ENCODE measurements around the gene FARSA.
A peak's percentile ranks its signal among the peaks of the same experiment; 100 is the strongest.
"Not testable (repeated sequence)": the region's sequence is repeated elsewhere in the genome, so short reads cannot be mapped to it uniquely, and the experiment has no call there.

FARSA gene

DNA sequence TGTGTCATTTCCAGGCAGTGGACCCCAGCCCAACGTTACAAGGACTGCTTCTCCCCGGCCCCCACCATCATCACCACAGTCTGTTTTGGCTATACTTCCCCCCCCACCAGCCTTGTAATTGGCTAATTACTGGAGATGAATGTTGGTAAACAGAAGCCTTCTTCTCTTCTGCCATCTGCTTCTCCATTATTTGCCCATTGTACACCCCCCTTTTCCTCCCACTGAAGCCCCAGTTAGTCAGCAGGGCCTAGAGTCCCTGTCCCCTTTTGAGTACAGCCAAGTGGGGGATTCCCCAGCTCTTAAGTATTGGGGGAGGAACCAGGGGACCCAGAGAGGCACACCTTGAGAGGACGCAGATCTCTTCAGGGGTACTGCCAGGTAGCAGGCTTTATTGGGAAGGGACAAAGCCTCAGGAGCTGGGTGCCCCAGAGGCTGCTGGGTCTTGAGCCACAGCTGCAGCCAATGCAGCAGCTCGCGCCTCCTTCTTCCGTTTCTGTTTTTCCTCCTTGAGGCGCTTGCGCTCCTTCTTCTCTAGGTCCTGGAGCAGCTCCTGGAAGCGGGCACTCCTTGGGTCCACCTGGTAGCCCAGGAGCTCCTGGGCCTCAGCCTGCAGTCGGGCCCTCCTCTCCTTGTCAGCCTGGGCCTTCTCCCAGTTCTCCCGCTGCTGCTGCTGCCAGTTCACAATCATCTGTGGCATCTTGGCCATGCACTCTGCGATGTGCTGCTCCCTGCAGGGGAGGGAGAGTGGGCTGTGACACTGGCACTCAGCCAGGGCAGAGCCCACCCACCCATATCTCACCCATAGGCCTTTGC is 20.5 kb upstream of the FARSA start:
- DNase-seq = peak; percentile 78 to 81

DNA sequence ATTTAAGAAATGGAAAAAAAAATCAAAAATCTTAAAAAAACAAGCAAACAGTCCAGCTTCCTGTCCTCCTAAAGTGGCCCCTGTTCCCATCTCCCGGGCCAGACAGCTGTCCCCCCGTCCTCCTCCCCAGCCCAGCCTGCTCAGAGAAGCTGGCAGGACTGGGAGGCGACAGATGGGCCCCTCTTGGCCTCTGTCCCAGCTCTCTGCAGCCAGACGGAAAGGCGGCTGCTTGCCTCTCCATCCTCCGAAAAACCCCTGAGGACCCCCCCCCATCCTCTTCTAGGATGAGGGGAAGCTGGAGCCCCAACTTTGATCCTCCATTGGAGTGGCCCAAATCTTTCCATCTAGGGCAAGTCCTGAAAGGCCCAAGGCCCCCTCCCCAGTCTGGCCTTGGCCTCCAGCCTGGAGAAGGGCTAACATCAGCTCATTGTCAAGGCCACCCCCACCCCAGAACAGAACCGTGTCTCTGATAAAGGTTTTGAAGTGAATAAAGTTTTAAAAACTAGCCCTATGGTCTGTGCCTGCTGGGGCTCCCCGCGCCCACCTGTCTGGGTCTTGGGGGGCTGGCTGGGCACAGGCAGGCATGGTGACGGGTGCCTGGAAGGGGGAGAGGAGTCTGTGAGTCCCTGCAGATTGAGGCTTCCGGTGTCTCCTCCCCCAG is 19.8 kb upstream of the FARSA start:
- peak; percentile 93 to 95 for DNase-seq

DNA sequence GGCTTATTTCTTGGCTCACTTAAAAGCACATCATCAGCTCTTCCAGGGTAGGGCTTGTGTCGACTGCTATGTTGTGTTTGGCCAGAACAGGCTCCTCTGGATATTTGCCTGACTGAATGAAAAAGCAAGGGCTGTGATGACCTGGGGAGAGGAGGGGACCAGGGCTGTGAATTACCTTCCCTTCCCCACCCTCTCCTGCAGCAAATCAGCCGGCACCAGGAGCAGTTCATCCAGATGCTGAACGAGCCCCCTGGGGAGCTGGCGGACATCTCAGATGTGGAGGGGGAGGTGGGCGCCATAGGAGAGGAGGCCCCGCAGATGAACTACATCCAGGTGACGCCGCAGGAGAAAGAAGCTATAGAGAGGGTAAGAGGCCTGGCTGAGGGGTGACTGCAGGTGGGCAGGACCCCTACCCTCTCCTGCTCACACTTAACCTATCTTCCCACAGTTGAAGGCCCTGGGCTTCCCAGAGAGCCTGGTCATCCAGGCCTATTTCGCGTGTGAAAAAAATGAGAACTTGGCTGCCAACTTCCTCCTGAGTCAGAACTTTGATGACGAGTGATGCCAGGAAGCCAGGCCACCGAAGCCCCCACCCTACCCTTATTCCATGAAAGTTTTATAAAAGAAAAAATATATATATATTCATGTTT is 19.1 kb upstream of the FARSA start:
- DNase-seq = peak; percentile 71 to 90

DNA sequence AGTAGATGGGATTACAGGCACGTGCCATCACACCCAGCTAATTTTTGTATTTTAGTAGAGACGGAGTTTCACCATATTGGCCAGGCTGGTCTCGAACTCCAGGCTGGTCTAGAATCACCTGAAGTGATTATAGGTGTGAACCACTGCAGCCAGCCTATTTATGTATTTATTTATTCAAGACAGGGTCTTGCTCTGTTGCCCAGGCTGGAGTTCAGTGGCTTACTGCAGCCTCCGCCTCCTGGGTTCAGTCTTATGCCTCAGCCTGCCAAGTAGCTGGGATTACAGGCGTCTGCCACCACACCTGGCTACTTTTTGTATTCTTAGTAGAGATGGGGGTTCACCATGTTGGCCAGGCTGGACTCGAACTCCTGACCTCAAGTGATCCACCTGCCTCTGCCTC is 18.5 kb upstream of the FARSA start:
- DNase-seq = not testable (repeated sequence)

DNA sequence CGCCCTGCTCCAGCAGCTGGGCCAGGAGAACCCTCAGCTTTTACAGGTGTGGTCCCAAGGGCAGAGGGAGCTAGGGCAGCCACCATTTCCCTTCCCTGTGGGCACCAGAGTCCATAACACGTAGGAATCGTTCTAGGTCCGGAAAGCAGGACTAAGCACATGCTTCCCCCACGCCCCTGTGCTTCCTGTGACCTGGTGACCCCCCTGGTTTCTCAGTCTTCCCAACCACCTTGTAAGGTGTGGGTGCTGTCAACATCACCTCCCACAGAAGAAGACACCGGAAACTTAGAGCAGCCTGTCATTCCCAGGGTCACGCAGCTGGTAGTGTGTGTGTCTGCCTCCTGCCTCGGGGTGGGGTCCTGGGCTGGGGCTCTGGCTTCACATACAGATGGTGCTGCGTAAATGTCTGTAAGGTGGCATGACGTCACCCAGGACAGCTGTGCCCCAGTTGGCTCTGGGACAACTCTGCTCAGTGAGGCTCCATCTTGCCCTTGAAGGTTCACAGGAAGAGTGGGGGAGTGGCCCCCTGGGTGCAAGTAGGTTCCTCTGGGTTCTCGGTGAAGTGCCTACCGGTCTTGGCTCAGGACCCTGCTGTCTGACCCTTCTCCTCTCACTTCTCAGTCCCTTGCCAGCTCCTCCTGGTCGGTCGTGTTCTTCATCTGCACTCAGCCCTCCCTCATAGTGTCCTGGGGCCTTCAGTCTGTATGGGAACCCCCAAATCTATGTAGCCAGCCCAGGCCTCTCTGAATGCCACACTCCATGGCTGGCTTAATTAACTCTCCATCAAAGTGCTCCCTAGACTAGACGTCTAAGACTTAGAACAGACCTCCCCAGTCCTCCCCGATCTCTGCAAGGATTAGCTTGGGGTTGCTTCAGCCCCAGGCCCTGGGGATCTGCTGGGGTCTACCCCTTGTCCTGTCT is 16.1 kb upstream of the FARSA start:
- no peak for DNase-seq

DNA sequence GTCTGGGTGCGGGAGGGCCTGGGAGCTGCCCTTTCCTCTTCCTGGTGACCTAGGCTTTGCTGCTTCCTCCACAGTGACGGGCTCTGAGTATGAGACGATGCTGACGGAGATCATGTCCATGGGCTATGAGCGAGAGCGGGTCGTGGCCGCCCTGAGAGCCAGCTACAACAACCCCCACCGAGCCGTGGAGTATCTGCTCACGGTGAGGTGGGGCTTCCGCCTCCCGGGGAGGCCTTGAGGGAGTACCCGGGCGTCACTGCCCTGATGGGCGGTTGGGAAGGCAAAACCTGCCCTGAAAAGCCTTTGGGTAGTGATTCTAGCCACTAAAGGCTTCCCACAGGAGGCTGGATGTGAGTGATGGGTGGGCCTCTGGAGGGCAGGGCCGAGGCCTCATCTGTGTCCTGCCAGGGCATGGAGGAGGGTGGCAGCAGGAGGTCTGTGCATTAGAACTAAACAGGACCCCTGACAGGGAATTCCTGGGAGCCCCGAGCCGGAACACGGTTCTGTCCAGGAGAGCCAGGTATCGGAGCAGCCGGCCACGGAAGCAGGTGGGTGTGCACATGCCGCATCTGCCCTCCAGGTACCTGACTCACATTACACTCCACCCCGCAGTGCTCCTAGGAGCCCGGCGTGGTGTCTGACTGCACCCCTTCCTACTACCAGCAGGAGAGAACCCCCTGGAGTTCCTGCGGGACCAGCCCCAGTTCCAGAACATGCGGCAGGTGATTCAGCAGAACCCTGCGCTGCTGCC is 15.3 kb upstream of the FARSA start:
- DNase-seq = no peak

DNA sequence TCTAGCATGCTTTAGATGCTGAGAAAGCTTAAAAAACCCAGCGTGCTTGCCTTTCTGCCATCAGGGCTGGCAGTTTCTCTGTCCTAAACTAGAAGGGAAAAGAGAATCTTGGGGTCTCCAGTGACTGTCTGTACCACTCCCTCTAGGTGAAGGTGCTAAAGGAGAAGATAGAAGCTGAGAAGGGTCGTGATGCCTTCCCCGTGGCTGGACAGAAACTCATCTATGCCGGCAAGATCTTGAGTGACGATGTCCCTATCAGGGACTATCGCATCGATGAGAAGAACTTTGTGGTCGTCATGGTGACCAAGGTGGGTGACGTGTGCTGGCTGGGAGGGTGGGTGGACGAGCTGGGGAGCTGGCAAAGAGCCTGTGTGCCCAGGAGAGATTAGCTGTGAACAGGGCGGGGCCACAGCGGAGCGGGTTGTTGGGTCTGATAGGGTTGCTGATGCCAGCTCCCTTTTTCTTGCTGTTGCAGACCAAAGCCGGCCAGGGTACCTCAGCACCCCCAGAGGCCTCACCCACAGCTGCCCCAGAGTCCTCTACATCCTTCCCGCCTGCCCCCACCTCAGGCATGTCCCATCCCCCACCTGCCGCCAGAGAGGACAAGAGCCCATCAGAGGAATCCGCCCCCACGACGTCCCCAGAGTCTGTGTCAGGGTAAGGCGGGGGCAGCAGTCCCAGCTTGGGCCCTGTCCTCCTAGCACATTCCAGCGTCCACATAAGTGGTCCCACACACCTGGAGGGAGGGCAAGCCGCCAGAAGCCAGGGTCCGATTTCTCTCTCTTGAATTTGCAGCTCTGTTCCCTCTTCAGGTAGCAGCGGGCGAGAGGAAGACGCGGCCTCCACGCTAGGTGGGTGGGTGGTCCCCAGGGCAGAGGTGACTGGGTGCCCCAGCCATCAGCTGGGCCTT is 14.4 kb upstream of the FARSA start:
- DNase-seq = no peak

DNA sequence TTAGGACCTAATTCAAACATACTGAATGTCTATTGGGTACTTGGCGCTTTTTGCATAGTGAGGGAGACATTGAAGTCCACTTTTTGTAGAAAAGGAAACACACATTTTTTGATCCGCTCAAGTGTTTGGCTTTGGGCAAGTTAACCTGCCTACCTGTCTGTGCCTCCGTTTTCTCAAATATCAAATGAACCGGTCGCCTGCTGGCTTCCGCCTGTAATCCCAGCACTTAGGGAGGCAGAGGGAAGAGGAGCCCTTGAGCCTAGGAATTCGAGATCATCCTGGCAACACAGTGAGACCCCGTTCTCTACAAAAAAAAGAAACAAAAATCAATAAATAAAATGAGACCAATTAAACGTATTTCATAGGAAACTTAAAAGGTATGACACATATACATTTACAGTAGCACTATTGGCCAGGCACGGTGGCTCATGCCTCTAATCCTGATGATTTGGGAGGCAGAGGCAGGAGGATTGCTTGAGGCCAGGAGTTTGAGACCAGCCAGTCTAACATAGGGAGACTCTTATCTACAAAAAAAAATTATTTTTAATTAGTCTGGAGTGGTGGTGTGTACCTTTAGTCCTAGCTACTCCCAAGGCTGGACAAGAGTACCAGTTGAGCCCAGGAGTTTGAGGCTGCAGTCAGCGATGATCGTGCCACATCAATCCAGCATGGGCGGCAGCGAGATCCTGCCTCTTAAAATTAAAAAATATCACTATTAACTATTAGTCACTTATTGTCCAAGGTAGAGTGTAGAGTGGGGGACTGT is 13.4 kb upstream of the FARSA start:
- DNase-seq = no peak

DNA sequence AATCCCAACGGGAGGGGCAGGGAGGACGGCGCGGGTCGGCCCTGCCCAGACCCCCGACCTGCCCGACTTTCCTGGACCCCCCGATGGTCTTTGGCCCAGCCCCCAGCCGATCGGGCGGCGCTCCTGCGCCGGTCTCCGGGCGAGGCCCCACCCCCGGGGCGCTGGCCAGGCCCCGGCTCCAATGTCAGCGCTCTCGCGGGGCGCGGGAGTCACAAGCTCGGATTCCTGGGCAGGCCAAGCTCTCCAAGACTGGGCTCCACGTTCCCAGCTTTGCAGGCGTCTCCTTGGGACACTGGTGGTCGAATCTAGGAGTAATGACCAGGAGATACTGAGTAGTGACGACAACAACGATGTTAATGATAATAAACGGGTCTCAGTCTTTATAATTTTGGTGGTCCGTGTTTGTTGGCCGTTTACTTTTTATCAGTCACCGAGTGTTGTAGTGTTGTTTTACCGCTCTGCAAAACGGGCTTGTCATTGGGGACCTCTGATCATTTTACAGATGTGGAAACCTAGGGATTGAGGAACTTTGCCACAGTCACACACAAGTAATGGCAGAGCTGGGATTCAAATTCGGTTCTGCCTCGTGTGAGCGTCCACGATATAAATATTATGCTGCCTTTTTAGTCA is 12.7 kb upstream of the FARSA start:
- DNase-seq = peak; percentile 74 to 84

DNA sequence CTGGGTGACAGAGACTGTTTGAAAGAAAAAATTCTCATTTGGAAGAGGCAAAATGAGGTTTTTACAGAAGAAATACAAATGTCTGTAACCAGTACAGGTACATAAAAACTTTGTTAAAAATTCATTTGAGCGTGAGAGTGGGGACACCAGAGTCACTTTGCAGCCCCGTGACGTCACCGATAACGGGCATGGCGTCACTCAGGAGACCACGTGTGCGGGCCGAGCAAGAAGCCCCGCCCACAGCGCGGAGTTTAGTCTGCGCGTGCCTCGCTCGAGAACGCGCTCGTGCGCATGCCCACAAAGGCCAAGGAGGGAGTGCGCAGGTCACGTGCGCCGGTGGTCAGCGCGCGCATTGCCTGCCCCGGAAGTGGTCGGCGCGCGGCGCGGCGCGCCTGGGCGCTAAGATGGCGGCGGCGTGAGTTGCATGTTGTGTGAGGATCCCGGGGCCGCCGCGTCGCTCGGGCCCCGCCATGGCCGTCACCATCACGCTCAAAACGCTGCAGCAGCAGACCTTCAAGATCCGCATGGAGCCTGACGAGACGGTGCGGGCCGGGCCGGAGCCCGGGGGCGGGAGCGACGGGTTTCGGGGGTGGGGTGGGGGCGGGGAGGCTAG is 12.1 kb upstream of the FARSA start, which contains the start of gene RAD23A:
RAD23A (plus strand) TSS at position 384 of the 613 bp plus-strand sequence; CDS start at position 471, 87 bp downstream.
- peak; percentile 98 to 100 for DNase-seq

DNA sequence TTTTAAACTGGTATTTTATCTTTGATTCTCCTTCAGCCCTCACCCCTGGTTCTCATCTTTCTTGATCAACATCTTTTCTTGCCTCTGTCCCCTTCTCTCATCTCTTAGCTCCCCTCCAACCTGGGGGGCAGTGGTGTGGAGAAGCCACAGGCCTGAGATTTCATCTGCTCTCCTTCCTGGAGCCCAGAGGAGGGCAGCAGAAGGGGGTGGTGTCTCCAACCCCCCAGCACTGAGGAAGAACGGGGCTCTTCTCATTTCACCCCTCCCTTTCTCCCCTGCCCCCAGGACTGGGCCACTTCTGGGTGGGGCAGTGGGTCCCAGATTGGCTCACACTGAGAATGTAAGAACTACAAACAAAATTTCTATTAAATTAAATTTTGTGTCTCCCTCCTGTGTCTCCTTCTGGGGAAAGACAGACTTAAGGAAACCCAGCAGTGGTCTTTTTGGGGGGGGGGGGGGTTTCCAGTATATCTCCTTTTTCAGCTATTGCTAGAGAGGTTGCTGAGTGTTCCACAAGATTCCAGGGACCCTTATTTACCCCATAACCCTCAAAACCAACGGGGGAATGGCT is 10.7 kb upstream of the FARSA start:
- no peak for DNase-seq

DNA sequence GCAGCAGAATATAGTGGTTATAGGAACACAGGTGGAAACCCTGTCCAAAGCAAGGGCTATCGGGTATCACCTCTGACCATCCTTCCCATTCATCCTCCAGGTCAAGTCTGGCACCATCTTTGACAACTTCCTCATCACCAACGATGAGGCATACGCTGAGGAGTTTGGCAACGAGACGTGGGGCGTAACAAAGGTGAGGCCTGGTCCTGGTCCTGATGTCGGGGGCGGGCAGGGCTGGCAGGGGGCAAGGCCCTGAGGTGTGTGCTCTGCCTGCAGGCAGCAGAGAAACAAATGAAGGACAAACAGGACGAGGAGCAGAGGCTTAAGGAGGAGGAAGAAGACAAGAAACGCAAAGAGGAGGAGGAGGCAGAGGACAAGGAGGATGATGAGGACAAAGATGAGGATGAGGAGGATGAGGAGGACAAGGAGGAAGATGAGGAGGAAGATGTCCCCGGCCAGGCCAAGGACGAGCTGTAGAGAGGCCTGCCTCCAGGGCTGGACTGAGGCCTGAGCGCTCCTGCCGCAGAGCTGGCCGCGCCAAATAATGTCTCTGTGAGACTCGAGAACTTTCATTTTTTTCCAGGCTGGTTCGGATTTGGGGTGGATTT is 10.0 kb upstream of the FARSA start:
- DNase-seq = no peak

DNA sequence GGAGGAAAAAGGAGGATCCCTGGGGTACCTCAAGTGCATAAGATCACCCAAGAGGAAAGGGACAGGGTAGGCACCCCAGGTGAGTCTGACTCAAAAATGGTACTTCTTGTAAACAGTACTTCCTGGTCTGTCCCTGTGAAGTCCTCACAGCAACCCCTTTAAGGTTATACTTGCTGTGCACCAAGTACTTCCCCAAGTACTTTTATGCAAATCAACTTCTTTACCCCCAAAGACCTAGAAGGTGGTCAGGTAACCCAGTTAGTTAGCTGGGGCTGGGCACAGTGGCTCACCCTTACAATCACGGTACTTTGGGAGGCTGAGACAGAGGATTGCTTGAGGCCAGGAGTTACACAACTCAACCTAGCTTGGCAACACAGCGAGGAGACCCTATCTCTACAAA is 7.4 kb upstream of the FARSA start:
- no peak for DNase-seq

DNA sequence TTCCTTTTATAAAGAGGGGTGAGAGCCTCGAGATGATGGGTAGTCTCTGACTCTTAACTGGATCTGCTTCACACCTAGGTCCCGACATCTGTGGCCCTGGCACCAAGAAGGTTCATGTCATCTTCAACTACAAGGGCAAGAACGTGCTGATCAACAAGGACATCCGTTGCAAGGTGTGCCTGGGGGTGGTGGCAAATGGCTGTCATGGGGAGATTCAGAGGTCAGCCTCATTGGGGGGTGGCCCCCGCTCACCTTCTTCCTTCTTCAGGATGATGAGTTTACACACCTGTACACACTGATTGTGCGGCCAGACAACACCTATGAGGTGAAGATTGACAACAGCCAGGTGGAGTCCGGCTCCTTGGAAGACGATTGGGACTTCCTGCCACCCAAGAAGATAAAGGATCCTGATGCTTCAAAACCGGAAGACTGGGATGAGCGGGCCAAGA is 6.5 kb upstream of the FARSA start:
- no peak for DNase-seq

DNA sequence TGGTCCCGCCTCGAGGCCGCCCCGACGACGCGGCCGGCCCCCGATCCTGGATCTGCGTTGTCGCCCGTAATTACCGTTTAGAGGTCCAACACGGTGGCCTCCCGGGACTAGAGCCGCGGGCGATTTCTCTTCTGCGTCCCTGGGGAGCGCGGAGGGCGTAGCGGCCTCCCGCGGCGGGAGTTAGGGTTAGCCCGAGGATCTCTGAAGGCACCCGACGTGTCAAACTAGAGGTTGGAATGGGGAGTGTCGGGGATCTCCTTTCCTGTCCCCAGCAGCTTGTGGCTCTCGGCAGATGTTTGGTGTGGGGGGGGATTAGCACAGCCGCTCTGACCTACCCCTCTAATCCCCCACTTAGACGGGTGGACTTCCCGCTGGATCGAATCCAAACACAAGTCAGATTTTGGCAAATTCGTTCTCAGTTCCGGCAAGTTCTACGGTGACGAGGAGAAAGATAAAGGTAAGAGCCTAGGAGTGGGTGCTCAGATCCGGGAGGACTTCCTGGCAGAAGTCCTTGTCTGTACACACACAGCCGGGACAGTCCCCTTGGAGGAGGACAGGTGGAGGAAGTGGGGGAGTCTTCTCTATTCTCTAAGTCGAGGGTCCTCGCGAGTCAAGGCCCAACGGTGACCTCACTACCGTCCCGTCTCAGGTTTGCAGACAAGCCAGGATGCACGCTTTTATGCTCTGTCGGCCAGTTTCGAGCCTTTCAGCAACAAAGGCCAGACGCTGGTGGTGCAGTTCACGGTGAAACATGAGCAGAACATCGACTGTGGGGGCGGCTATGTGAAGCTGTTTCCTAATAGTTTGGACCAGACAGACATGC is 5.5 kb upstream of the FARSA start:
- no peak for DNase-seq

DNA sequence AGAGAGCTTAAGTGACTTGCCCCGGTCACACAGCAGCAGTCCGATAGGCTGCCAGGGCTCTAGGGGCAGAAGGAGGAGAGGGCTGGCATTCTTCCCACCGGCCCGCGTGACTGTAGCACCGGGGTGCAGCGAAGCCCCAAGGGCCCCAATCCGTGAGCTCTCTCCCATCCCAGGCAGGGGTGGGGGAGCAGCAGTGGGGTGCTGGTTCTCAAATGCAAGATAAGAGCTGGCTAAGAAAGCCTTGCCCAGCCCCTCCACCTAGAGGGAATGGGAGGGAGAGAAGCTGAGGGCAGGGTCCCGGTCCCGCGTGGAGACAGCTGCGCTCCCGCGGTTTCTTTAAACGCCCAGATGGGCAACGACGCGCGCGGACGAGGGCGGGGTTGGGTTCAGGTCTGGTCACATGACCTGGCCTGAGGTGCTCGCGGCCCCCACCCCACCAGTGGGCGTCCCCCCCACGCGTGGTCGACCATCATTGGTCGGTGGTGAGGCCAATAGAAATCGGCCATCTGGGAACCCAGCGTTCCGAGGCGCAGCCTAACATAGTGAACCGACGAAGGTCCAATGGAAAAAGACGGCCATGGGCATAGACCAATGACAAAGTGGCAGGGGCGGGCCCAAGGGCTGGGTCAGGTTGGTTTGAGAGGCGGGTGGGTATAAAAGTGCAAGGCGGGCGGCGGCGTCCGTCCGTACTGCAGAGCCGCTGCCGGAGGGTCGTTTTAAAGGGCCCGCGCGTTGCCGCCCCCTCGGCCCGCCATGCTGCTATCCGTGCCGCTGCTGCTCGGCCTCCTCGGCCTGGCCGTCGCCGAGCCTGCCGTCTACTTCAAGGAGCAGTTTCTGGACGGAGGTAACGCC is 4.6 kb upstream of the FARSA start, which contains the start of gene CALR:
CALR (plus strand) TSS at position 683 of the 852 bp plus-strand sequence; CDS start at position 754, 71 bp downstream.
- peak; percentile 99 to 100 for DNase-seq
